GM12878 (cell line): Measurements from ENCODE around the gene ADAMTSL4.

Source experiments
- BCL3 ChIP-seq: IDR thresholded peaks from 2 replicates; pipeline ENCODE4 v1.6.1; 2011; ENCODE audit warnings: borderline replicate concordance, low read depth, mild to moderate bottlenecking, moderate library complexity, low read length; ENCODE audit not compliant: insufficient read depth, poor library complexity, severe bottlenecking
- BRCA1 ChIP-seq: IDR thresholded peaks from 2 replicates; pipeline ENCODE4 v1.6.1; 2011; ENCODE audit warnings: low read depth, low read length, improper control_type of control experiment
- CTCF ChIP-seq, 3 experiments: IDR thresholded peaks in 2 of 3; conservative IDR thresholded peaks in 1 of 3; 2 replicates each; pipeline ENCODE4 v1.5.1; 2011; ENCODE audit warnings: low read depth in 3 of 3, low read length in 3 of 3, mild to moderate bottlenecking in 3 of 3, control low read depth in 2 of 3, moderate library complexity in 2 of 3, inconsistent platforms in 1 of 3, mixed read lengths in 1 of 3; ENCODE audit not compliant: control insufficient read depth in 2 of 3, insufficient read depth in 1 of 3; ENCODE audit errors: extremely low read depth in 1 of 3
- EZH2 ChIP-seq: IDR thresholded peaks from 2 replicates; pipeline ENCODE4 v1.6.1; 2012; ENCODE audit warnings: low read depth, mild to moderate bottlenecking, control low read depth, inconsistent platforms, low read length, borderline replicate concordance; ENCODE audit not compliant: control insufficient read depth
- GABPA ChIP-seq: IDR thresholded peaks from 2 replicates; pipeline ENCODE4 v1.6.1; 2014; ENCODE audit warnings: antibody characterized with exemption, low read depth, mild to moderate bottlenecking, inconsistent platforms
- IRF3 ChIP-seq: fragments of 450-650 bp; IDR thresholded peaks from 2 replicates; pipeline ENCODE4 v1.6.1; 2014; ENCODE audit warnings: mild to moderate bottlenecking
- POLR2A ChIP-seq: IDR thresholded peaks from 2 replicates; pipeline ENCODE4 v1.6.1; 2011; ENCODE audit warnings: low read depth, mild to moderate bottlenecking, low read length
- SP1 ChIP-seq: IDR thresholded peaks from one replicate; pipeline ENCODE4 v1.6.1; 2011; ENCODE audit warnings: low read depth, low read length
- SUZ12 ChIP-seq: fragments of 200-600 bp; sonication (generic); IDR thresholded peaks from one replicate; pipeline ENCODE4 v1.6.1; 2018; ENCODE audit warnings: antibody characterized with exemption, mild to moderate bottlenecking; ENCODE audit not compliant: unreplicated experiment
- TF ChIP-seq, protein P1 (sequence below): IDR thresholded peaks from 2 replicates; pipeline ENCODE4 v1.6.1; 2012; ENCODE audit warnings: low read length, inconsistent platforms

GRCh38 chr1:150550222-150551050 lies 1.2 kb downstream of the ADAMTSL4 start:
- TF ChIP-seq EZH2 (no peak), IRF3 (no peak), SUZ12 (no peak), GABPA (no peak), BCL3 (no peak), POLR2A (no peak), CTCF (IDR thresholded peaks at IDR 0.05 in 2 of 3, conservative IDR thresholded peaks at IDR 0.05 in 1 of 3; ENCODE audit: control insufficient read depth in 2 of 3, extremely low read depth in 1 of 3, insufficient read depth in 1 of 3, low read depth in 3 of 3, low read length in 3 of 3) (no peak), BRCA1 (no peak), SP1 (no peak)
- TF ChIP-seq, protein P1, sequence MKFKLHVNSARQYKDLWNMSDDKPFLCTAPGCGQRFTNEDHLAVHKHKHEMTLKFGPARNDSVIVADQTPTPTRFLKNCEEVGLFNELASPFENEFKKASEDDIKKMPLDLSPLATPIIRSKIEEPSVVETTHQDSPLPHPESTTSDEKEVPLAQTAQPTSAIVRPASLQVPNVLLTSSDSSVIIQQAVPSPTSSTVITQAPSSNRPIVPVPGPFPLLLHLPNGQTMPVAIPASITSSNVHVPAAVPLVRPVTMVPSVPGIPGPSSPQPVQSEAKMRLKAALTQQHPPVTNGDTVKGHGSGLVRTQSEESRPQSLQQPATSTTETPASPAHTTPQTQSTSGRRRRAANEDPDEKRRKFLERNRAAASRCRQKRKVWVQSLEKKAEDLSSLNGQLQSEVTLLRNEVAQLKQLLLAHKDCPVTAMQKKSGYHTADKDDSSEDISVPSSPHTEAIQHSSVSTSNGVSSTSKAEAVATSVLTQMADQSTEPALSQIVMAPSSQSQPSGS = no peak
